ENCODE results near the gene SEMA5A. TPM values are rescaled to one million over a fixed set of nuclear protein-coding genes. Genes with fewer than 3 reads are reported as not detected.

The SEMA5A gene
- total RNA-seq, 1 experiment from 2014 or later, result 18.6 TPM

- no peak for DNase-seq (ENCODE audit: low read depth)
Measured at GRCh38 chr5:9398227-9398626, 147.6 kb downstream of the SEMA5A start.

GRCh38 chr5:9396285-9396770 lies 149.5 kb downstream of the SEMA5A start:
- no peak for DNase-seq (ENCODE audit: low read depth)

- DNase-seq (ENCODE audit: low read depth), result no peak
Measured at GRCh38 chr5:9395706-9396105, 150.2 kb downstream of the SEMA5A start.

GRCh38 chr5:9394221-9394620 lies 151.7 kb downstream of the SEMA5A start:
- DNase-seq (ENCODE audit: low read depth), result no peak

- peak; percentile 30 for DNase-seq (ENCODE audit: low read depth)
Measured at GRCh38 chr5:9392625-9393024, 153.2 kb downstream of the SEMA5A start.

- no peak for DNase-seq (ENCODE audit: low read depth)
Measured at GRCh38 chr5:9391080-9391479, 154.8 kb downstream of the SEMA5A start.

GRCh38 chr5:9390113-9390512 lies 155.8 kb downstream of the SEMA5A start:
- DNase-seq (ENCODE audit: low read depth), result no peak

GRCh38 chr5:9388941-9389674 lies 156.8 kb downstream of the SEMA5A start:
- DNase-seq (ENCODE audit: low read depth), result peak; percentile 13

GRCh38 chr5:9387879-9388278 lies 158.0 kb downstream of the SEMA5A start:
- DNase-seq (ENCODE audit: low read depth), result peak; percentile 26

- no peak for DNase-seq (ENCODE audit: low read depth)
Measured at GRCh38 chr5:9386945-9387344, 158.9 kb downstream of the SEMA5A start.

- DNase-seq (ENCODE audit: low read depth), result no peak
Measured at GRCh38 chr5:9382522-9382921, 163.4 kb downstream of the SEMA5A start.

GRCh38 chr5:9381464-9381863 lies 164.4 kb downstream of the SEMA5A start:
- DNase-seq (ENCODE audit: low read depth), result no peak

- DNase-seq (ENCODE audit: low read depth), result peak; percentile 40
Measured at GRCh38 chr5:9380109-9380508, 165.8 kb downstream of the SEMA5A start.

GRCh38 chr5:9376363-9377117 lies 169.3 kb downstream of the SEMA5A start:
- no peak for DNase-seq (ENCODE audit: low read depth)

- DNase-seq (ENCODE audit: low read depth), result no peak
Measured at GRCh38 chr5:9375756-9376155, 170.1 kb downstream of the SEMA5A start.

GRCh38 chr5:9374025-9374424 lies 171.8 kb downstream of the SEMA5A start:
- no peak for DNase-seq (ENCODE audit: low read depth)

- no peak for DNase-seq (ENCODE audit: low read depth)
Measured at GRCh38 chr5:9373571-9373970, 172.3 kb downstream of the SEMA5A start.

- no peak for DNase-seq (ENCODE audit: low read depth)
Measured at GRCh38 chr5:9370256-9370655, 175.6 kb downstream of the SEMA5A start.

- DNase-seq (ENCODE audit: low read depth), result no peak
Measured at GRCh38 chr5:9365512-9365911, 180.4 kb downstream of the SEMA5A start.

- no peak for DNase-seq (ENCODE audit: low read depth)
Measured at GRCh38 chr5:9363449-9363848, 182.4 kb downstream of the SEMA5A start.

- no peak for DNase-seq (ENCODE audit: low read depth)
Measured at GRCh38 chr5:9363026-9363425, 182.8 kb downstream of the SEMA5A start.

- DNase-seq (ENCODE audit: low read depth), result no peak
Measured at GRCh38 chr5:9362600-9362999, 183.3 kb downstream of the SEMA5A start.

GRCh38 chr5:9361835-9362234 lies 184.0 kb downstream of the SEMA5A start:
- DNase-seq (ENCODE audit: low read depth), result peak; percentile 70

Data from M059J (cell line).